Measurements from ENCODE around the gene CRTC1. TPM values are rescaled to one million over a fixed set of nuclear protein-coding genes. Genes with fewer than 3 reads are reported as not detected.
A peak's percentile ranks its signal among the peaks of the same experiment; 100 is the strongest.

CRTC1 gene
- total RNA-seq, 1 experiment from 2014 or later = 19.0 TPM

DNA sequence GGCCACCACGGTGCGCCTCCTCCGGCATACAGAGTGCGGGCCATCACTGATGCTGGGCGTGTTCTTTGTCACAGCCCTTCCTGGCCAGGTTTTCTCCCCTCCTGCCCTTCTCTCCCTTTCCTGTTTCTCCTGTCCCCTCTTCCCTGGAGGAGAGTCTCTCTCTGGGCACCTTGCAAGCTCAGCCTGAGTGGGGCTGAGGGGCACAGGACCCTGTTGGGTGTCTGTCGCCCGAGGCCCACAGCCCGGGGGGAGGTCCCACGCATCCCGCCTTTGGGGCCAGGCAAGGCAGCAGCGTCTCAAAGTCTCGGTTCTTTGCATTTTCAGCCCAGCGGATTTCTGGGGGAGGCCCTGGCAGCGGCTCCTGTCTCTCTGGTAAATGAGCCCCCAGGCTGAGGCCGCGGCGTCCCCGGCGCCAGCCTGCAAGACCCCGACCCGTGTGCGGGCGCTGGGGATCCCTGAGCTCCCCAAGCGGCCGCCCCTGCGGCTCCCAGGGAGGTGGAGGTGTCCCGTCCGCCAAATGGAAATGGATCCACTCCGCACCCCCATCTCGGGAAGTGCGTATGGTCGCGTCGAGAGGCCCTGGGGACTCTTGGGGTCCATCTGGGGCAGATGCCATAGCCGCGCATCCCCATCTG, 60.4 kb downstream of the CRTC1 start:
- Mint-ChIP-seq H3K27ac (peak overlapping the region in 1 of 3 experiments; percentile 77; a peak in 1 of 7 replicates), H3K9me3 (no peaks in the 10 kb centered on the region), H3K4me1 (peaks cover 2 to 5% of the 10 kb centered on the region in 2 experiments; a peak in 1 of 4 replicates), H3K4me3 (no peak overlapping the region), H3K36me3 (ENCODE audit: insufficient read depth in 1 of 3, low read depth in 3 of 3) (no peaks in the 10 kb centered on the region), H3K27me3 (ENCODE audit: low read depth) (no peaks in the 10 kb centered on the region; the same call in 1 of the 2 replicates)
- H3K27me3 ChIP-seq (ENCODE audit: insufficient read depth, low read length) = no peaks in the 10 kb centered on the region
- no CpG with 5 or more reads among the region's 36 CpGs for WGBS (ENCODE audit: extremely low coverage, insufficient read length, low lambda C conversion rate)
- no peak overlapping the region for H3K27ac ChIP-seq (ENCODE audit: insufficient read length, low read depth, low read length)
- no peaks in the 10 kb centered on the region for H3K79me2 ChIP-seq (ENCODE audit: insufficient read depth, low read length)
- H3K14ac ChIP-seq (ENCODE audit: insufficient read depth, low read length) = no peak overlapping the region; the same call in 1 of the 2 replicates
- H3K23ac ChIP-seq (ENCODE audit: insufficient read length, low read depth, low read length) = no peak overlapping the region
- H2BK12ac ChIP-seq (ENCODE audit: insufficient read length, low read depth, low read length) = no peak overlapping the region
- no peaks in the 10 kb centered on the region for H3K4me1 ChIP-seq (ENCODE audit: insufficient read depth, low read length)
- no peak overlapping the region for H2BK15ac ChIP-seq (ENCODE audit: low read depth, low read length)
- no peak overlapping the region for H3K9ac ChIP-seq (ENCODE audit: extremely low read depth, insufficient read length, low read length)
- H2BK120ac ChIP-seq (ENCODE audit: low read depth, low read length, poor library complexity, severe bottlenecking) = no peak overlapping the region
- H3T11ph ChIP-seq (ENCODE audit: low read length) = no peak overlapping the region
- no peak for DNase-seq
- H3K18ac ChIP-seq (ENCODE audit: insufficient read length, low read depth, low read length) = no peak overlapping the region
- no peak overlapping the region for H4K8ac ChIP-seq (replicated peaks; ENCODE audit: insufficient read length, low read depth, low read length)
- H3K9me3 ChIP-seq (ENCODE audit: control insufficient read depth, low read depth, low read length) = no peaks in the 10 kb centered on the region
- H2BK20ac ChIP-seq (ENCODE audit: low read depth, low read length, poor library complexity, severe bottlenecking) = no peak overlapping the region
- H3K4me2 ChIP-seq (ENCODE audit: insufficient read depth, insufficient read length, low read length) = no peak overlapping the region
- no peak for TF ChIP-seq CTCF (conservative IDR thresholded peaks at IDR 0.05)
- H3K79me1 ChIP-seq (ENCODE audit: insufficient read depth, low read depth, low read length, poor library complexity, severe bottlenecking) = no peaks in the 10 kb centered on the region
- H4K91ac ChIP-seq (ENCODE audit: insufficient read length, low read depth, low read length) = no peak overlapping the region
- H2AFZ ChIP-seq (ENCODE audit: low read length) = no peak overlapping the region
- no peak overlapping the region for H2AK5ac ChIP-seq (ENCODE audit: insufficient read length, low read length)
- no peaks in the 10 kb centered on the region for H3K23me2 ChIP-seq (ENCODE audit: insufficient read length, low read depth, low read length, poor library complexity, severe bottlenecking)
- H3K4ac ChIP-seq (ENCODE audit: low read depth, low read length) = no peak overlapping the region
- H4K20me1 ChIP-seq (ENCODE audit: control insufficient read depth, insufficient read depth, insufficient read length) = no peaks in the 10 kb centered on the region
- no peak overlapping the region for H3K56ac ChIP-seq (ENCODE audit: insufficient read length, low read depth, low read length)
- H4K5ac ChIP-seq (ENCODE audit: insufficient read length, low read depth, low read length) = no peak overlapping the region
- H2BK5ac ChIP-seq (ENCODE audit: insufficient read length, low read length) = no peak overlapping the region

Measured in H9 (cell line).